Activated CD8-positive, alpha-beta memory T cell treated with anti-CD3 and anti-CD28 coated beads, Interleukin-2, amount 10 ng/mL, durations not matched to agents 7 days and 5 days (primary cell): Measurements from ENCODE around the gene HES5. TPM values are rescaled to one million over a fixed set of nuclear protein-coding genes. Genes with fewer than 3 reads are reported as not detected.

Experiments used
- total RNA-seq, 2 experiments: library from RNA; stranded (reverse); gene quantifications; one replicate each; pipeline ENCODE4 v1.2.3, GENCODE V29; 2021

Gene HES5
- total RNA-seq, 2 experiments from 2014 or later, result not detected

Other genes with a start within 250 kb of the HES5 start
- gene MORN1, start 138.7 kb downstream of the HES5 start, total RNA-seq, result 1 to 10 TPM; 8.0 to 8.5 TPM
- 100 to 1,000 TPM; 146 to 174 TPM for gene RER1, start 138.4 kb downstream of the HES5 start, total RNA-seq
- 10 to 100 TPM in 1 of 2 experiments, 1 to 10 TPM in 1; 8.7 to 12.3 TPM for gene PEX10, start 117.7 kb downstream of the HES5 start, total RNA-seq
- gene PLCH2, start 54.0 kb downstream of the HES5 start, total RNA-seq, result 10 to 100 TPM in 1 of 2 experiments, 1 to 10 TPM in 1; 6.5 to 13.5 TPM
- gene PANK4, start 3.7 kb downstream of the HES5 start, total RNA-seq, result 10 to 100 TPM; 72.2 to 91.2 TPM
- 100 to 1,000 TPM; 106 to 111 TPM for gene TNFRSF14, start 26.1 kb upstream of the HES5 start, total RNA-seq
- 10 to 100 TPM; 22.4 to 26.2 TPM for gene PRXL2B, start 56.5 kb upstream of the HES5 start, total RNA-seq
- under 1 TPM in 1 of 2 experiments, not detected in 1; 0.58 TPM for gene MMEL1, start 102.8 kb upstream of the HES5 start, total RNA-seq